ENCODE data around the gene ST6GALNAC3. TPM values are rescaled to one million over a fixed set of nuclear protein-coding genes. Genes with fewer than 3 reads are reported as not detected.

ST6GALNAC3 gene
- total RNA-seq, 6 experiments from 2014 or later: 1.4 to 3.2 (median 2.6) TPM

GRCh38 chr1:76162254-76162653 lies 87.7 kb downstream of the ST6GALNAC3 start:
- 88% methylated on average over 5 of the region's 5 CpGs for WGBS (ENCODE audit: insufficient coverage, low coverage, low lambda C conversion rate, missing lambda C conversion rate)
- Histone ChIP-seq H3K27ac (no peak overlapping the region), H3K4me1 (no peaks in the 10 kb centered on the region), H3K9me3 (no peaks in the 10 kb centered on the region), H3K27me3 (no peaks in the 10 kb centered on the region), H3K4me3 (no peak overlapping the region), H3K36me3 (no peaks in the 10 kb centered on the region)
- no peak for DNase-seq
- TF ChIP-seq POLR2A (IDR thresholded peaks at IDR 0.05): no peak
- TF ChIP-seq, protein P1, sequence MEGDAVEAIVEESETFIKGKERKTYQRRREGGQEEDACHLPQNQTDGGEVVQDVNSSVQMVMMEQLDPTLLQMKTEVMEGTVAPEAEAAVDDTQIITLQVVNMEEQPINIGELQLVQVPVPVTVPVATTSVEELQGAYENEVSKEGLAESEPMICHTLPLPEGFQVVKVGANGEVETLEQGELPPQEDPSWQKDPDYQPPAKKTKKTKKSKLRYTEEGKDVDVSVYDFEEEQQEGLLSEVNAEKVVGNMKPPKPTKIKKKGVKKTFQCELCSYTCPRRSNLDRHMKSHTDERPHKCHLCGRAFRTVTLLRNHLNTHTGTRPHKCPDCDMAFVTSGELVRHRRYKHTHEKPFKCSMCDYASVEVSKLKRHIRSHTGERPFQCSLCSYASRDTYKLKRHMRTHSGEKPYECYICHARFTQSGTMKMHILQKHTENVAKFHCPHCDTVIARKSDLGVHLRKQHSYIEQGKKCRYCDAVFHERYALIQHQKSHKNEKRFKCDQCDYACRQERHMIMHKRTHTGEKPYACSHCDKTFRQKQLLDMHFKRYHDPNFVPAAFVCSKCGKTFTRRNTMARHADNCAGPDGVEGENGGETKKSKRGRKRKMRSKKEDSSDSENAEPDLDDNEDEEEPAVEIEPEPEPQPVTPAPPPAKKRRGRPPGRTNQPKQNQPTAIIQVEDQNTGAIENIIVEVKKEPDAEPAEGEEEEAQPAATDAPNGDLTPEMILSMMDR (IDR thresholded peaks at IDR 0.05): no peak
- ATAC-seq: no peak
- intact Hi-C loops (cut with DNase I): no loop called here

- intact Hi-C loops (cut with DNase I): no loop called here
- Histone ChIP-seq H3K4me1 (no peaks in the 10 kb centered on the region), H3K27ac (no peak overlapping the region), H3K9me3 (no peaks in the 10 kb centered on the region), H3K4me3 (no peak overlapping the region), H3K27me3 (no peaks in the 10 kb centered on the region), H3K36me3 (no peaks in the 10 kb centered on the region)
- TF ChIP-seq POLR2A (IDR thresholded peaks at IDR 0.05): no peak
- TF ChIP-seq, protein P1 (IDR thresholded peaks at IDR 0.05): no peak
- DNase-seq: no peak
- ATAC-seq: no peak
Measured at GRCh38 chr1:76164165-76164564, 89.6 kb downstream of the ST6GALNAC3 start.

DNA sequence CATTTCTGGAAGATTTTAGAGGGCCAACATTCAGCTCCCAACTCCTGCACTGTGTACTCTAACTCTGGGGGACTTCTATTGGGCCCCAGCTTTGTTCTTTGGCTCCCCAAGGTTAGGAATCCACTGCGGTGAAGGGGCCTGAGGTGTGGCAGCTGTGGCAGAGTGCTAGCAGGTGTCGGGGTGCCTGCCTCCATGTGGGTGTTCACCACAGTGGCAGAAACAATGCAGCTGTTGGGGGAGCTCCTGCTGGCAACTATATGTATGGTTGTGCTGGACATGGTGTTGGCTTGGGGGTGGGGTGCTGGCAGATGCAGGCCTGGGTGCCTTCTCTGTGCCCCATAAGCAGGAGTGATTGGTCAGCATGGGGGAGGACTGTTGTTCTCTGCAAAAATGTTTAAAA lies 95.5 kb downstream of the ST6GALNAC3 start:
- no peaks in the 10 kb centered on the region for H3K27me3 ChIP-seq
- no peak overlapping the region for H3K27ac ChIP-seq
- DNase-seq (no peak), ATAC-seq (no peak)
- H3K36me3 ChIP-seq: no peaks in the 10 kb centered on the region
- TF ChIP-seq, protein P1 (IDR thresholded peaks at IDR 0.05): no peak
- TF ChIP-seq POLR2A (IDR thresholded peaks at IDR 0.05): no peak
- no peaks in the 10 kb centered on the region for H3K9me3 ChIP-seq
- H3K4me3 ChIP-seq: no peak overlapping the region
- intact Hi-C loops (cut with DNase I): no loop called here
- no peaks in the 10 kb centered on the region for H3K4me1 ChIP-seq
- 79% methylated on average over 2 of the region's 2 CpGs for WGBS (ENCODE audit: insufficient coverage, low coverage, low lambda C conversion rate, missing lambda C conversion rate)

DNA sequence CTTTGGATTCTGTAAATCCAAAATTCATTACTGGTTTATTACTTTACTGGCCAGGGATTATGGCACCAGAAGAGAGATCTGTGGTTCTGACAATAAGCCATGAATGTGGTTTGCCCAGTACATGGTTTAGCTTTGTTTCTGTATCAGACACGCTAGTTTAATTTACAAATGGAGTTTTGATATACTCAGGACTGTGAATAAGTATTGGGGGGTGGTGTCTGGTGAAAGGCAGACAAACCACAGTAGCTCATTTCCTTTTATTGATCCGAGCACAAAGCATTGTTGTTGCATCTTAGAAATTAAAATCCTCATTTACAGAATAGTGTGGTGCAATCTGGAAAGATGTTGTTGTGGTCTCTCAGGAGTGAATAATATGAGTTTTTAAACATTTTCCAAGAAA lies 96.0 kb downstream of the ST6GALNAC3 start:
- H3K9me3 ChIP-seq: no peaks in the 10 kb centered on the region
- ATAC-seq (no peak), DNase-seq (no peak)
- H3K27me3 ChIP-seq: no peaks in the 10 kb centered on the region
- 44% methylated on average over 2 of the region's 2 CpGs for WGBS (ENCODE audit: insufficient coverage, low coverage, low lambda C conversion rate, missing lambda C conversion rate)
- no peaks in the 10 kb centered on the region for H3K36me3 ChIP-seq
- intact Hi-C loops (cut with DNase I): no loop called here
- no peak overlapping the region for H3K4me3 ChIP-seq
- no peak overlapping the region for H3K27ac ChIP-seq
- TF ChIP-seq POLR2A (IDR thresholded peaks at IDR 0.05): no peak
- TF ChIP-seq, protein P1 (IDR thresholded peaks at IDR 0.05): no peak
- no peaks in the 10 kb centered on the region for H3K4me1 ChIP-seq

DNA sequence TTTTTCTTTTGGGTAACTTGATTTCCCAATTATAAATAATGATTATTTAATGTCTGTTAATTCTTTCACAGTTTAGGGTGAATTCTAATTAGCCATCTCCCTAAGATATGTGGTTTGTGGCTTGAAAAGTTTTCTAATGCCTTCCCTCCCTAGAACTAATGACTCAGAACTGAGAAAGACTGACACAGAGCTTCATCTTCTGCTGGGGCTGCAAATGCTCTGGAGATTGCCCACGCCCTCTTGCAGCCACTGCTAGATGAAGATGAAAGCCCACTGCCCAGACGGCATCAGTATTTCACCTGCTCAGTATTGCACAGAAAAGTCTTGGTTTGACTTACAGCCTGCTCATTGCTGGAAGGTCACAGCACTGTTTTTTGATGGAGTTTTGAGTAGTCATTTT lies 101.5 kb downstream of the ST6GALNAC3 start:
- Histone ChIP-seq H3K9me3 (no peaks in the 10 kb centered on the region), H3K27me3 (no peaks in the 10 kb centered on the region), H3K4me1 (no peaks in the 10 kb centered on the region), H3K36me3 (no peaks in the 10 kb centered on the region), H3K4me3 (no peak overlapping the region), H3K27ac (no peak overlapping the region)
- DNase-seq (no peak), ATAC-seq (no peak)
- 31% methylated on average over 2 of the region's 2 CpGs for WGBS (ENCODE audit: insufficient coverage, low coverage, low lambda C conversion rate, missing lambda C conversion rate)
- no peak for TF ChIP-seq POLR2A (IDR thresholded peaks at IDR 0.05)
- TF ChIP-seq, protein P1 (IDR thresholded peaks at IDR 0.05): no peak
- intact Hi-C loops (cut with DNase I): no loop called here
